SK-N-SH (cell line): Measurements from ENCODE around the gene SLAMF6. TPM values are rescaled to one million over a fixed set of nuclear protein-coding genes. Genes with fewer than 3 reads are reported as not detected.

ENCODE experiments used
- CTCF ChIA-PET: fragments of 300-600, 350-600 bp; formaldehyde crosslinking; extraction: SDS; loops from one replicate; lab custom pipeline; 2021; lab: Yijun Ruan, JAX
- POLR2A ChIA-PET: fragments of 350-600 bp; sonication (Branson Sonifier 250); formaldehyde crosslinking; extraction: SDS; loops from one replicate; lab custom pipeline; 2020; ENCODE audit warnings: antibody characterized with exemption, inconsistent platforms; lab: Yijun Ruan, JAX
- DNase-seq: peaks from one replicate; pipeline ENCODE4 v3.0.0; 2012
- H2AFZ ChIP-seq: fragments of 200-600 bp; sonication (generic); 2 replicates; pipeline ENCODE4 v1.8.1; 2016; ENCODE audit warnings: antibody characterized with exemption, mild to moderate bottlenecking, low read depth
- H3F3A ChIP-seq: fragments of 200-600 bp; sonication (generic); replicated peaks from 2 replicates; pipeline ENCODE3; 2016; ENCODE audit warnings: antibody characterized with exemption, mild to moderate bottlenecking; ENCODE audit not compliant: insufficient read depth
- H3K27ac ChIP-seq, 2 experiments: fragments of 200-500 bp in 1 of 2; fragments of 200-600 bp in 1 of 2; sonication (Bioruptor generic) in 1 of 2; sonication (generic), shearing (Covaris generic) in 1 of 2; 2 replicates each; pipeline versions ENCODE4 v1.5.1 to v1.6.1; 2014 to 2016; ENCODE audit warnings: low read depth in 2 of 2, inconsistent platforms in 1 of 2, low read length in 1 of 2, mild to moderate bottlenecking in 1 of 2, mixed read lengths in 1 of 2
- H3K27me3 ChIP-seq: fragments of 200-600 bp; sonication (generic), shearing (Covaris generic); 2 replicates; pipeline ENCODE4 v1.6.1; 2016; ENCODE audit warnings: mixed run types; ENCODE audit not compliant: insufficient read depth
- H3K36me3 ChIP-seq, 2 experiments: fragments of 200-500 bp in 1 of 2; fragments of 200-600 bp in 1 of 2; sonication (Bioruptor generic) in 1 of 2; sonication (generic) in 1 of 2; replicated peaks in 1 of 2; 2 replicates each; pipeline versions ENCODE3 to v1.5.1; 2014 to 2016; ENCODE audit warnings: low read length in 1 of 2, mild to moderate bottlenecking in 1 of 2; ENCODE audit not compliant: insufficient read depth in 2 of 2, control insufficient read depth in 1 of 2
- H3K4me1 ChIP-seq, 2 experiments: fragments of 200-500 bp in 1 of 2; fragments of 200-600 bp in 1 of 2; sonication (Bioruptor generic) in 1 of 2; sonication (generic), shearing (Covaris generic) in 1 of 2; 2 replicates each; pipeline versions ENCODE4 v1.5.1 to v1.6.1; 2014 to 2016; ENCODE audit warnings: low read depth in 1 of 2, low read length in 1 of 2, mixed run types in 1 of 2; ENCODE audit not compliant: insufficient read depth in 2 of 2, control insufficient read depth in 1 of 2
- H3K4me2 ChIP-seq: fragments of 200-600 bp; sonication (generic), shearing (Covaris generic); 2 replicates; pipeline ENCODE4 v1.6.1; 2017; ENCODE audit warnings: mixed run types
- H3K4me3 ChIP-seq, 2 experiments: fragments of 200-500 bp in 1 of 2; fragments of 200-600 bp in 1 of 2; sonication (Bioruptor generic) in 1 of 2; sonication (generic), shearing (Covaris generic) in 1 of 2; 2 replicates each; pipeline versions ENCODE4 v1.5.1 to v1.8.1; 2014 to 2016; ENCODE audit warnings: low read depth in 2 of 2, inconsistent platforms in 1 of 2, low read length in 1 of 2, mild to moderate bottlenecking in 1 of 2, mixed read lengths in 1 of 2, moderate library complexity in 1 of 2
- H3K79me2 ChIP-seq: fragments of 200-600 bp; sonication (generic); 2 replicates; pipeline ENCODE4 v1.8.1; 2017; ENCODE audit warnings: mild to moderate bottlenecking; ENCODE audit not compliant: insufficient read depth
- H3K9ac ChIP-seq: fragments of 200-600 bp; sonication (generic); 2 replicates; pipeline ENCODE4 v1.6.1; 2017; ENCODE audit warnings: mixed run types
- H3K9me2 ChIP-seq: fragments of 200-600 bp; sonication (generic); 2 replicates; pipeline ENCODE4 v1.6.1; 2017; ENCODE audit warnings: mixed run types
- H3K9me3 ChIP-seq: fragments of 200-600 bp; sonication (generic); 2 replicates; pipeline ENCODE4 v1.6.1; 2017; ENCODE audit warnings: mixed run types, mild to moderate bottlenecking, moderate library complexity
- H4K20me1 ChIP-seq: fragments of 200-600 bp; sonication (generic); 2 replicates; pipeline ENCODE4 v1.6.1; 2017; ENCODE audit warnings: mild to moderate bottlenecking, mixed run types; ENCODE audit not compliant: insufficient read depth
- ELF1 ChIP-seq: IDR thresholded peaks from 2 replicates; pipeline ENCODE4 v1.4.0; 2012
- EZH2phosphoT487 ChIP-seq: fragments of 200-600 bp; sonication (generic); IDR thresholded peaks from 2 replicates; pipeline ENCODE4 v1.6.1; 2017; ENCODE audit warnings: low read depth, mixed run types, mild to moderate bottlenecking, antibody characterized with exemption, moderate library complexity, borderline replicate concordance
- GABPA ChIP-seq: IDR thresholded peaks from 2 replicates; pipeline ENCODE4 v1.4.0; 2012; ENCODE audit warnings: low read depth, mild to moderate bottlenecking
- MEF2A ChIP-seq: IDR thresholded peaks from 2 replicates; pipeline ENCODE4 v1.4.0; 2012; ENCODE audit warnings: low read depth, borderline replicate concordance
- NRF1 ChIP-seq: IDR thresholded peaks from 2 replicates; pipeline ENCODE4 v1.6.1; 2012; ENCODE audit warnings: low read depth, mild to moderate bottlenecking, low read length
- RAD21 ChIP-seq: IDR thresholded peaks from 2 replicates; pipeline ENCODE4 v1.6.1; 2012; ENCODE audit warnings: mild to moderate bottlenecking, low read length
- RFX5 ChIP-seq: IDR thresholded peaks from 2 replicates; pipeline ENCODE4 v1.6.1; 2012; ENCODE audit warnings: mild to moderate bottlenecking, improper control_type of control experiment, low read length
- TEAD4 ChIP-seq: IDR thresholded peaks from 2 replicates; pipeline ENCODE4 v1.4.0; 2012; ENCODE audit warnings: mild to moderate bottlenecking, borderline replicate concordance; ENCODE audit not compliant: insufficient read depth
- USF2 ChIP-seq: fragments of 150-350 bp; IDR thresholded peaks from 2 replicates; pipeline ENCODE4 v1.6.1; 2017; ENCODE audit warnings: antibody characterized with exemption, low read length, low read depth, borderline replicate concordance
- WGBS: methylation state at CpG from one replicate; pipeline ENCODE4 v1.1.6; 2017; ENCODE audit warnings: low lambda C conversion rate; 5-methylcytosine and 5-hydroxymethylcytosine counted together
- polyA plus RNA-seq, 3 experiments: library from polyadenylated mRNA; depleted of rRNA; stranded (reverse); fragments of >200 nt; gene quantifications; 2 replicates each; pipeline ENCODE4 v1.2.3, GENCODE V29; 2012
- TF ChIP-seq, protein P1 (sequence below): fragments of 200-600 bp; sonication (generic); IDR thresholded peaks from 2 replicates; pipeline ENCODE4 v1.6.1; 2017; ENCODE audit warnings: antibody characterized with exemption, mild to moderate bottlenecking, moderate library complexity

The SLAMF6 gene
- polyA plus RNA-seq, 1 of the 3 experiments (the other 2 are of a cell fraction): not detected

- TF ChIP-seq USF2: no peak
- TF ChIP-seq ELF1: no peak
- no peak for TF ChIP-seq RAD21
- no peak for TF ChIP-seq RFX5
Measured at GRCh38 chr1:160538985-160539651, 16.1 kb upstream of the SLAMF6 start (continued).

DNA sequence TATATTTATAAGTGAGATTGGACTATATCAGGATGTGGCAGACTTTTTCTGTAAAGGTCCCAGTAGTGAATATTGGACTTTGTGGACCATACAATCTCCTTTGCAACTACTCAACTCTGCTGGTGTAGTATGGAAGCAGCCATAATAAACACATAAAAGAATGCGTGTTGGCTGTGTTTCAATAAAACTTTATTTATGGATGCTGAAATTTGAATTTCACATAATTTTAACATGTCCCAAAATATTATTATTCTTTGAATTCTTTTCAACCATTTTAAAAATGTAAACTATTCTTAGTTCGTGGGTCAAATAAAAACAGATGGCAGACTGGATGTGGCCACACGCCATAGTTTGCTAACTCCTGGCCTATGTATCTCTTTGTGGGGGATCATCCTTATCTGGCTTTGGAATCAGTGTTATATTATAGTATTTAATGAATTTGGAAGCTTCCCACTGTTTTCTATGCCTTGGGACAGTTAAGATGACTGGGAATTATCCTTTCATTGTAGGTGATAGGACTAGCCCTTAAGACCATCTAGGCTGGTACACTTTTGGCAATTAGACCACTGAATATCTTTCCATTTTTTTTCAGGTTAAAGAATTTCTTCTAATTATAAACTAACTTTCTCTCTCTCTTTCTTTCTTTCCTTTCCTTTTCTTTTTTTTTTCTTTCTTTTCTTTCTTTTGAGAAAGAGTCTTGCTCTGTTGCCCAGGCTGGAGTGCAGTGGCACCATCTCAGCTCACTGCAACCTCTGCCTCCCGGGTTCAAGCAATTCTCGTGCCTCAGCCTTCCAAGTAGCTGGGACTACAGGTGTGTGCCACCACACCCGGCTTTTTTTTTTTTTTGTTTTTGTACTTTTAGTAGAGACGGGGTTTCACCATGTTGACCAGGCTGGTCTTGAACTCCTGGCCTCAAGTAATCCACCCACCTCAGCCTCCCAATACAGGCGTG lies 14.9 kb upstream of the SLAMF6 start:
- no peak for DNase-seq
- Histone ChIP-seq H3K4me2 (no peak overlapping the region), H3K4me3 (no peak overlapping the region), H3K9me2 (no peaks in the 10 kb centered on the region), H3K9me3 (peaks cover 4% of the 10 kb centered on the region; the same call in 1 of the 2 replicates), H3K27me3 (no peaks in the 10 kb centered on the region), H3K27ac (no peak overlapping the region), H3K9ac (no peak overlapping the region), H2AFZ (no peak overlapping the region), H3K36me3 (no peaks in the 10 kb centered on the region), H3K79me2 (no peaks in the 10 kb centered on the region), H3F3A (no peaks in the 10 kb centered on the region), H4K20me1 (no peaks in the 10 kb centered on the region), H3K4me1 (no peaks in the 10 kb centered on the region)
- TF ChIP-seq MEF2A (no peak), TEAD4 (no peak), GABPA (no peak), EZH2phosphoT487 (no peak), ELF1 (no peak), NRF1 (no peak)
- TF ChIP-seq, protein P1, sequence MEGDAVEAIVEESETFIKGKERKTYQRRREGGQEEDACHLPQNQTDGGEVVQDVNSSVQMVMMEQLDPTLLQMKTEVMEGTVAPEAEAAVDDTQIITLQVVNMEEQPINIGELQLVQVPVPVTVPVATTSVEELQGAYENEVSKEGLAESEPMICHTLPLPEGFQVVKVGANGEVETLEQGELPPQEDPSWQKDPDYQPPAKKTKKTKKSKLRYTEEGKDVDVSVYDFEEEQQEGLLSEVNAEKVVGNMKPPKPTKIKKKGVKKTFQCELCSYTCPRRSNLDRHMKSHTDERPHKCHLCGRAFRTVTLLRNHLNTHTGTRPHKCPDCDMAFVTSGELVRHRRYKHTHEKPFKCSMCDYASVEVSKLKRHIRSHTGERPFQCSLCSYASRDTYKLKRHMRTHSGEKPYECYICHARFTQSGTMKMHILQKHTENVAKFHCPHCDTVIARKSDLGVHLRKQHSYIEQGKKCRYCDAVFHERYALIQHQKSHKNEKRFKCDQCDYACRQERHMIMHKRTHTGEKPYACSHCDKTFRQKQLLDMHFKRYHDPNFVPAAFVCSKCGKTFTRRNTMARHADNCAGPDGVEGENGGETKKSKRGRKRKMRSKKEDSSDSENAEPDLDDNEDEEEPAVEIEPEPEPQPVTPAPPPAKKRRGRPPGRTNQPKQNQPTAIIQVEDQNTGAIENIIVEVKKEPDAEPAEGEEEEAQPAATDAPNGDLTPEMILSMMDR: no peak
- POLR2A ChIA-PET: no interaction called here
- 11% methylated on average over 8 of the region's 8 CpGs for WGBS
- CTCF ChIA-PET: no interaction called here
